ENCODE data around the gene PPM1A. TPM values are rescaled to one million over a fixed set of nuclear protein-coding genes. Genes with fewer than 3 reads are reported as not detected.

PPM1A gene
- total RNA-seq, 1 experiment from 2014 or later = 69.3 TPM

DNA sequence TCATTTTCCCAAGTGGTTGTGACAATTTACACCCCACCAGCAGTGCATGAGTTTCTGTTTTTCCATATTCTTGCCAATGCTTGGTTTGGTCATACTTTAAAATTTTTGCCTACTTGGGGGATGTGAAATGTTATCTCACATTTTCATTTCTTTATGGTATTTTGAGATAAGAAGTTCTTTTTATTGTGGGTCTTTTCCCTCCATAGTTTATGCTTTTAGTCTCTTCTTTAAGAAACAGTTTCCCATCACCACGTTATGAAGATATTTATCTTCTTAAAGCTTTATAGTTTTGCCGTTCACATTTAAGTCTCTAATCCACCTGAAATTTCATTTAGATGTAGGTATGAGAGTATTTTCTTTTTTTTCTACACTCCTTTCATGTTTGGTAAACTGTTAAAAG lies 95.7 kb downstream of the PPM1A start:
- Histone ChIP-seq H3K4me1 (ENCODE audit: insufficient read depth, low read length) (no peaks in the 10 kb centered on the region), H3K27ac (ENCODE audit: low read length) (no peak overlapping the region), H3K9me2 (replicated peaks; ENCODE audit: low read length) (no peaks in the 10 kb centered on the region), H3F3A (ENCODE audit: low read length, unreplicated experiment) (no peaks in the 10 kb centered on the region), H3K9me3 (ENCODE audit: low read length) (no peaks in the 10 kb centered on the region), H3K27me3 (ENCODE audit: low read length) (0 out of 2 replicates have a peak, but pooled peaks cover under 1% of the 10 kb centered on the region), H2AFZ (ENCODE audit: low read length) (no peak overlapping the region), H3K36me3 (ENCODE audit: low read depth, low read length) (no peaks in the 10 kb centered on the region), H3K4me2 (ENCODE audit: low read length) (no peak overlapping the region), H4K20me1 (ENCODE audit: low read length) (no peaks in the 10 kb centered on the region), H3K4me3 (ENCODE audit: low read length) (no peak overlapping the region), H3K79me2 (ENCODE audit: low read length) (no peaks in the 10 kb centered on the region), H3K9ac (ENCODE audit: low read length) (no peak overlapping the region)
- intact Hi-C loops (cut with micrococcal nuclease) = loop anchor here (5.0 kb wide), 1 partner anchor 147 kb away; no protein-coding TSS in a partner anchor
- TF ChIP-seq EZH2 (IDR thresholded peaks at IDR 0.05; ENCODE audit: low read length, unreplicated experiment) (no peak), EZH2phosphoT487 (IDR thresholded peaks at IDR 0.05; ENCODE audit: borderline replicate concordance, low read length) (no peak)
- TF ChIP-seq, protein P1, sequence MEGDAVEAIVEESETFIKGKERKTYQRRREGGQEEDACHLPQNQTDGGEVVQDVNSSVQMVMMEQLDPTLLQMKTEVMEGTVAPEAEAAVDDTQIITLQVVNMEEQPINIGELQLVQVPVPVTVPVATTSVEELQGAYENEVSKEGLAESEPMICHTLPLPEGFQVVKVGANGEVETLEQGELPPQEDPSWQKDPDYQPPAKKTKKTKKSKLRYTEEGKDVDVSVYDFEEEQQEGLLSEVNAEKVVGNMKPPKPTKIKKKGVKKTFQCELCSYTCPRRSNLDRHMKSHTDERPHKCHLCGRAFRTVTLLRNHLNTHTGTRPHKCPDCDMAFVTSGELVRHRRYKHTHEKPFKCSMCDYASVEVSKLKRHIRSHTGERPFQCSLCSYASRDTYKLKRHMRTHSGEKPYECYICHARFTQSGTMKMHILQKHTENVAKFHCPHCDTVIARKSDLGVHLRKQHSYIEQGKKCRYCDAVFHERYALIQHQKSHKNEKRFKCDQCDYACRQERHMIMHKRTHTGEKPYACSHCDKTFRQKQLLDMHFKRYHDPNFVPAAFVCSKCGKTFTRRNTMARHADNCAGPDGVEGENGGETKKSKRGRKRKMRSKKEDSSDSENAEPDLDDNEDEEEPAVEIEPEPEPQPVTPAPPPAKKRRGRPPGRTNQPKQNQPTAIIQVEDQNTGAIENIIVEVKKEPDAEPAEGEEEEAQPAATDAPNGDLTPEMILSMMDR (conservative IDR thresholded peaks at IDR 0.05; ENCODE audit: low read depth, low read length) = no peak
- no peak for ATAC-seq
- DNase-seq = no peak
- no TSS peak for BruUV-seq (replicated peaks)
- POLR2A ChIA-PET (ENCODE audit: unreplicated experiment) = no interaction called here
- CTCF ChIA-PET = no interaction called here

DNA sequence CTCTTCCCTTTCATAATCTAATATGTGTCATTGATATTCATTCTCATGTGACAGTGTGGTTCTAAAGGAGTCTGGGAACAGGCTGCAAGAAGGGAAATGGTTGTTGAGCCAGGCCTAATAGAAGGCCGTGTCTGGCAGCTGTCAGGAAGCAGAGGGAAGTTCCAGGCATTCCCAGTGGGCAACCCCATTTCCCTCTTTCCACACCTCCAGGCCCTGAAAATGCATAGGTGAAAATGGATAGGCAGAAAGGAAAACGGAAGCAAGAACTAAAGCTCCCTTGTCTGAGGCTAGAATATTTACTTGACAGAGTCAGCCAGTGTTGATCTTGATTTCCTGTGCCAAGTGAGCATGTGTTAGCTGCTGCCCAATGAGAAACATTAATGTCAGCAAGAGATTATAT lies 97.7 kb downstream of the PPM1A start:
- Histone ChIP-seq H3K9me2 (replicated peaks; ENCODE audit: low read length) (no peaks in the 10 kb centered on the region), H3K4me2 (ENCODE audit: low read length) (no peak overlapping the region), H3K36me3 (ENCODE audit: low read depth, low read length) (no peaks in the 10 kb centered on the region), H3F3A (ENCODE audit: low read length, unreplicated experiment) (no peaks in the 10 kb centered on the region), H3K27ac (ENCODE audit: low read length) (no peak overlapping the region), H2AFZ (ENCODE audit: low read length) (peak overlapping the region; percentile 6; the same call in 1 of the 2 replicates), H3K79me2 (ENCODE audit: low read length) (no peaks in the 10 kb centered on the region), H3K4me1 (ENCODE audit: insufficient read depth, low read length) (no peaks in the 10 kb centered on the region), H4K20me1 (ENCODE audit: low read length) (no peaks in the 10 kb centered on the region), H3K27me3 (ENCODE audit: low read length) (no peaks in the 10 kb centered on the region), H3K9me3 (ENCODE audit: low read length) (no peaks in the 10 kb centered on the region), H3K4me3 (ENCODE audit: low read length) (no peak overlapping the region), H3K9ac (ENCODE audit: low read length) (no peak overlapping the region)
- DNase-seq (peak; percentile 39), ATAC-seq (no peak)
- TF ChIP-seq, protein P1 (conservative IDR thresholded peaks at IDR 0.05; ENCODE audit: low read depth, low read length) = no peak
- TF ChIP-seq EZH2 (IDR thresholded peaks at IDR 0.05; ENCODE audit: low read length, unreplicated experiment) (no peak), EZH2phosphoT487 (IDR thresholded peaks at IDR 0.05; ENCODE audit: borderline replicate concordance, low read length) (no peak)
- intact Hi-C loops (cut with micrococcal nuclease) = loop anchor here (5.0 kb wide), 1 partner anchor 149 kb away; no protein-coding TSS in a partner anchor
- POLR2A ChIA-PET (ENCODE audit: unreplicated experiment) = interaction anchor here (0.6 kb wide), 2 partner anchors 140 to 279 kb away, joined by 4 to 7 read pairs; no protein-coding TSS in a partner anchor
- CTCF ChIA-PET = no interaction called here
- no TSS peak for BruUV-seq (replicated peaks)

DNA sequence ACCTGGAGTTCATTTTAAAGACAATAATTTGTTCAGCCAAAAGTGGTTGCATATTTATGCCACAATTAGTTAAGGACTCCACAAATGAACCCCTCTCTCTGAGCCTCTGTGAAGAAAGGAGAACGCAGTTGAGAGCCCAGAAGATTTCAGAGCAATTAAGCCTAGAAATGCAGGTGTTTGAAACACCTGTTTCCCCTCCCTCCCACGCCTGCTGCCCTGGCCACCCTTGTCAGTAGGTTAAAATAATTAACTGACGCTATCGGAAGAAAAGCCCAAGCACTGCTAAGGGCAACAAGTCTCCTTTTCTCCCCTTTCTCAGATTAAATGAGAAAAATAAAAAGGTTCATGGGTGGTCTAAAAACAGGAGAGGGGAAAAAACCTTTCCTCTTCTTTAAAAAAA lies 99.2 kb downstream of the PPM1A start:
- Histone ChIP-seq H2AFZ (ENCODE audit: low read length) (no peak overlapping the region), H3K27ac (ENCODE audit: low read length) (no peak overlapping the region), H3F3A (ENCODE audit: low read length, unreplicated experiment) (no peaks in the 10 kb centered on the region), H3K79me2 (ENCODE audit: low read length) (no peaks in the 10 kb centered on the region), H3K4me1 (ENCODE audit: insufficient read depth, low read length) (no peaks in the 10 kb centered on the region), H3K4me3 (ENCODE audit: low read length) (no peak overlapping the region), H3K9me2 (replicated peaks; ENCODE audit: low read length) (no peaks in the 10 kb centered on the region), H3K36me3 (ENCODE audit: low read depth, low read length) (no peaks in the 10 kb centered on the region), H3K9me3 (ENCODE audit: low read length) (no peaks in the 10 kb centered on the region), H4K20me1 (ENCODE audit: low read length) (no peaks in the 10 kb centered on the region), H3K9ac (ENCODE audit: low read length) (no peak overlapping the region), H3K4me2 (ENCODE audit: low read length) (no peak overlapping the region), H3K27me3 (ENCODE audit: low read length) (no peaks in the 10 kb centered on the region)
- DNase-seq = no peak
- no TSS peak for BruUV-seq (replicated peaks)
- ATAC-seq = no peak
- ChIA-PET CTCF (no interaction called here), POLR2A (ENCODE audit: unreplicated experiment) (interaction anchor here (0.6 kb wide), 1 partner anchor 167 kb away, joined by 6 read pairs; no protein-coding TSS in a partner anchor)
- TF ChIP-seq, protein P1 (conservative IDR thresholded peaks at IDR 0.05; ENCODE audit: low read depth, low read length) = no peak
- TF ChIP-seq EZH2phosphoT487 (IDR thresholded peaks at IDR 0.05; ENCODE audit: borderline replicate concordance, low read length) = no peak
- no peak for TF ChIP-seq EZH2 (IDR thresholded peaks at IDR 0.05; ENCODE audit: low read length, unreplicated experiment)
- intact Hi-C loops (cut with micrococcal nuclease) = loop anchor here (5.0 kb wide), 1 partner anchor 151 kb away; no protein-coding TSS in a partner anchor

All from PC-3 (cell line).